GM12872 (cell line): ENCODE results near the gene PDE3B.

Source experiments
- TF ChIP-seq, protein P1 (sequence below): IDR thresholded peaks from 3 replicates; pipeline ENCODE4 v1.5.1; 2011; ENCODE audit warnings: low read depth, mild to moderate bottlenecking, low read length, moderate library complexity; ENCODE audit not compliant: insufficient read depth

PDE3B gene

DNA sequence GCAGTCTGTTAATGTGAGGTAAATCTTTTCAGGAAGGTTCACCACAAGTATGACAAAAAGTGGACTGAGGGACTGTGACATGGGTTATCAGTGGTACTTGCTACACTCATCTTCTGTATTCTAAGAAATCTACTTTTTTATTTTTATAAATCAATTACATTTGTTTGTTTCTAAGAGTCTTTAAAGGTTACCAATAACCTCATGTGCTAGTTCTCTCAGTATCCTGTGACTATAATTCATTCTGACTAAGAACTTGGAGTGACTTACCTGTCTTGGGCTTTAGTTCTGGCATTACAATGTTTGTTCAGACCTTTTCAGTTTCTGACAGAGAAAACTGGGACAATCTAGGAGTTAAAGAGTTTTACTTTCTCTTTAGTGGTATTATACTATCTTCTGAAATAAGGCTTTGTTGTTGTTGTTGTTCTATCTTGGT, 108.4 kb downstream of the PDE3B start:
- TF ChIP-seq, protein P1, sequence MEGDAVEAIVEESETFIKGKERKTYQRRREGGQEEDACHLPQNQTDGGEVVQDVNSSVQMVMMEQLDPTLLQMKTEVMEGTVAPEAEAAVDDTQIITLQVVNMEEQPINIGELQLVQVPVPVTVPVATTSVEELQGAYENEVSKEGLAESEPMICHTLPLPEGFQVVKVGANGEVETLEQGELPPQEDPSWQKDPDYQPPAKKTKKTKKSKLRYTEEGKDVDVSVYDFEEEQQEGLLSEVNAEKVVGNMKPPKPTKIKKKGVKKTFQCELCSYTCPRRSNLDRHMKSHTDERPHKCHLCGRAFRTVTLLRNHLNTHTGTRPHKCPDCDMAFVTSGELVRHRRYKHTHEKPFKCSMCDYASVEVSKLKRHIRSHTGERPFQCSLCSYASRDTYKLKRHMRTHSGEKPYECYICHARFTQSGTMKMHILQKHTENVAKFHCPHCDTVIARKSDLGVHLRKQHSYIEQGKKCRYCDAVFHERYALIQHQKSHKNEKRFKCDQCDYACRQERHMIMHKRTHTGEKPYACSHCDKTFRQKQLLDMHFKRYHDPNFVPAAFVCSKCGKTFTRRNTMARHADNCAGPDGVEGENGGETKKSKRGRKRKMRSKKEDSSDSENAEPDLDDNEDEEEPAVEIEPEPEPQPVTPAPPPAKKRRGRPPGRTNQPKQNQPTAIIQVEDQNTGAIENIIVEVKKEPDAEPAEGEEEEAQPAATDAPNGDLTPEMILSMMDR: no peak

DNA sequence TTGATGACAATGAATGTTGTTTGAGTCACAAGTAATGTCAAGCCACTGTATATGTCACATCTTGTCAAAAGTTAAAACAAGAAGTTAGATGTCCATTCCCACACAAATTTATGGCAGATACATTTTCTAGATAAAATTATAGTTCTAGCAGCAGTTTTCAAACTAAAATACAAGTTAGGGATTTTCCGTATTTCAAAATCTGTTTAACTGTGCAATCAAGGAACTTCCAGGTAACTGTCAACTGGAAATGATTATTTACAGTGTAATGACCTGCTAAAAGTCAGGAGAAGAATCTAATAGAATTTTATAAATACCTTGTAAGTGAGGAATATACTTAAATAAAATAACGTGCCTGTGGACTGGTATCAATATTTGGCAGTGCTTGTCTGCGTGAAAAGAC, 111.5 kb downstream of the PDE3B start:
- TF ChIP-seq, protein P1: no peak

DNA sequence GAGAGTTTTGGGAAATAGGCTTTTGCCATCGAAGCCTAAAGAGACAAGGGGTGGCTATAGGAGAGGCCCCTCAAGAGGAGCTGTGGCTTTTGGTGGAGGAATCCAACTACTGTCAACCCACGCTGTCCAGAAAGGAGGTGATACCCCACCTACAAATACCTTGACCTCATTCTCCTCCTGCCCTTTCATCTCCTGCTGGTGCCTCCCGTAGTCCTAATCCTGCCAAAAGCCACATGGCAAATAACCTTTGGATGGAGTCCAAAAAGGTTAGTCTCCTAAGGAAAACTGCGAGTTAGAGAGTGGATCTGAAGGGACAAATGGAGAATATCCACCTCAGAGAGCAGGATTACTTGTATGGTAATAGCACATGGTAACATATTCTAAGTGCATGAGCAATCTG, 112.7 kb downstream of the PDE3B start:
- TF ChIP-seq, protein P1: no peak

DNA sequence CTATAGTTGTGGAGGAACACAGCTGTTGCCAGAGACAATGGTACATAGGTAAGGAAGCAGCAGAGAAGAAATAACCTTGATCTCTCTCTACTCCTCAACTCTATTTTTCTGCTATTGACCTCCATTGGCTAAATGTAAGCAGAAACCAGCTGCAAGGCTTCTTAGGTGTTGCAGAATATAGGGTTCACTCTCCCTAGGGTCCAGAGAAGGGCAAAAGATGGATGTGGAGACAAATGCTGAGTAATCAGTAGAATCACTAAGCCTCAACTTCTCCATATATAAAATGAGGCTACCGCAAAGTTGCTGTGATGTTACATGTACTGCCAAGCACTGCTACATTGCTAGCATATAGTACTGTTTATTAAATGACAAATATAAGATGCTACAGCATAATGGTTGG, 120.6 kb downstream of the PDE3B start:
- TF ChIP-seq, protein P1: no peak

DNA sequence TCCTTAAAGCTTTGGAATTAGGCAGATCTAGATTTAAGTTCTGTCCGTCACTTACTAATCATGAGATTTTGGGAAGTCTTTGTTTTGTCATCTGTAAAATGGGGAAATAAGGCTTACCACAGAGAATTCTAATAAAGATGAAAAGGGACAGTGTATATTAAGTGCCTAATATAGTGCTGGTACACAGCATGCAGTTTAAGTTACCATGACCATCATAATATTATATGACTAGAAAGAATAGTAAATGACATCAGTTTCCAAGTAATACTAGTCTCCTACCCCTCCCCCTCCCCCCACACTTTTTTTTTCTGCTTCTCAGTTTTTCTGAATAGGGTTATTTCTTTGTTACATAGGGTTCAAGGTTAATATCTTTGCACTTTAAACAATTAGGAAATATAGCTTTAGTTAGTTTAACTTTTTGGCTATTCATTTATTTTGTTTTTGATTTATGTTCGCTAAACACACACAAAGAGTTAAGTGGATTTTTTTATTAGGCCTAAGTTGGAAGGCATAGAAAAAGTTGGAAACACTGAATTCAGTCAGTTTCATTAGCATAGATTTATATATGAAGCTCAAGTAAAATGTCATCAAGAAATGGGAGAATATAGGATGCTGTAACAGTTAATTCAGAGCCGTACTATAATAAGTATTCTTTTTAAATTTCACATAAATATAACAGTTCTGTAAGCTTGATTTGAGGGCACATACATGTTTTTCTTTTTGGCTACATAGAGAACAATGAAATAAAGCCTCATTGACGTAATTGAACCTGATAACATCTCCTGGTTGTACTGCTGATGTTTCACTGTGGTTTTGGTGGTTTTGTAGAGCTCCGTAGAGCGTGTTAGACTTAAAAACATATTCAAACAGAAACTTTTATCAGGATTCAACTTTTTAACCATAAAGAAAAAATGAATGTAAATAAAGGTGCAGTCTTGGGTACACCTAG, 121.2 kb downstream of the PDE3B start:
- TF ChIP-seq, protein P1: no peak

DNA sequence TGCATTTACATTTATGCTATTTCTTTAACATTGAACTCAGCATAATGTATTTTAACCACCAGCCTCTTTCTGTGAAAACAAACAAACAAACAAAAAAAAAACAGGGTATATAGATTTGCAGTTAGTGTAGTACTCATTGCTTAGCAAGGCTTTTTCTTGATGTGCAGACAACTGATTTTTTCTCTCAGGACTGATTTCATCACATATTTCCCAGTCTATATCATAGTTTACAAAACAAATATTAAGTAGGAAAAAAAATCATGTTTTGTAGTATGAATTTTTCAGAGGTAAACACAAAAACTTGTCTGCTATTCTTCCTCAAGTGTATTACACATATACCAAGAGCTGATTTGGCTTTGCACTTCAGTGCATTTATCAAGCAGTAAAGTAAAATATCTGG, 123.0 kb downstream of the PDE3B start:
- TF ChIP-seq, protein P1: no peak

DNA sequence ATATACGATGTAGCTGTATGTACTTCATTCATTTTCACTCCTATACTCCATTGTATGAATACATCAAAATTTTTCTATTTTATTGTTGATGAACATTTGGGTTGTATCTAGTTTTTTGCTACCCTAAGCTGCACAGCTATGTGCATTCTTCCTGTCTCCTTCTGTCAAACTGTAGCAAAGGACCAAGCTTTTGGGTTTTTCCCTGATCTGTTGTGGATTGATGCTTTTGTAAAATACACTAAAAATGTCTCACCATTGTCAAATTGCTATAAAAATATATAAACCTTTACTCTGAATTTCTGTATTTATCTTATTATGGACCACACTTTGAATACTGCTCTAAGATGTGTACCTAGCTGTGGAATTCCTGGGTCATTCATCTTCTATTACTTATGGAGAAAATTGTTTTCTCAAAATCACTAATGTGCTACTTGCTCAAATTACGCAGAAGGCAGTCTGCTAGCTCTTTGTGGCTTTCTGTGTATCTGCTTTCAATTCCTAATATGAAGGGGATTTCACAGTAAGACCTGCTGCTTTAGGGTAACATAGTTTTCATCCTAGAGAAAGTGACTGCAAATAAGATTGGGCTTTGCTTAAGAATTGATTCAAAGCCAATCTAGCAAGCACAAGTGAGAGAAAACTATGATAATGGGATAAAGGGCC, 125.1 kb downstream of the PDE3B start:
- TF ChIP-seq, protein P1: no peak
